ENCODE measurements around the gene C13orf46. TPM values are rescaled to one million over a fixed set of nuclear protein-coding genes. Genes with fewer than 3 reads are reported as not detected.

C13orf46 gene
- total and polyA plus RNA-seq, 2 donors (not counting 1 experiment from before 2014, with no cell fraction given), result 0.50 to 0.56 TPM

GRCh38 chr13:113907635-113908617 lies 66.0 kb downstream of the C13orf46 start:
- H3K4me3 ChIP-seq (replicated peaks in 1 of 4; ENCODE audit: control extremely low read depth in 1 of 4, insufficient read depth in 1 of 4, low read depth in 3 of 4, low read length in 4 of 4), result peak overlapping the region in 1 of 4 experiments; percentile 13

GRCh38 chr13:113906571-113906970 lies 67.3 kb downstream of the C13orf46 start:
- no peak for TF ChIP-seq EZH2 (IDR thresholded peaks at IDR 0.05; ENCODE audit: low read length, missing control alignments)
- no peak for TF ChIP-seq CTCF (conservative IDR thresholded peaks at IDR 0.05 in 1 of 2, IDR thresholded peaks at IDR 0.05 in 1 of 2; ENCODE audit: low read depth in 1 of 2, low read length in 2 of 2)
- Histone ChIP-seq H2AFZ (ENCODE audit: low read length) (no peak overlapping the region), H4K20me1 (ENCODE audit: control insufficient read depth, extremely low read depth, insufficient read depth, low read length) (no peaks in the 10 kb centered on the region), H3K4me1 (ENCODE audit: control insufficient read depth, extremely low read depth, insufficient read depth, low read length) (peaks cover 7% of the 10 kb centered on the region), H3K4me2 (ENCODE audit: extremely low read depth, insufficient read depth, low read length) (no peak overlapping the region), H3K9me3 (ENCODE audit: control insufficient read depth, insufficient read depth, low read depth, low read length) (no peaks in the 10 kb centered on the region), H3K27ac (ENCODE audit: insufficient read depth, low read length) (no peak overlapping the region), H3K9ac (ENCODE audit: insufficient read depth, low read length) (no peak overlapping the region), H3K27me3 (ENCODE audit: control insufficient read depth, insufficient read depth, low read length) (no peaks in the 10 kb centered on the region), H3K79me2 (ENCODE audit: control insufficient read depth, insufficient read depth, low read length) (no peaks in the 10 kb centered on the region), H3K4me3 (replicated peaks in 1 of 4; ENCODE audit: control extremely low read depth in 1 of 4, insufficient read depth in 1 of 4, low read depth in 3 of 4, low read length in 4 of 4) (no peak overlapping the region), H3K36me3 (ENCODE audit: control insufficient read depth, insufficient read depth, low read length) (no peaks in the 10 kb centered on the region)
- no peak for DNase-seq (ENCODE audit: low read depth in 2 of 2)

More at GRCh38 chr13:113907635-113908617, 66.0 kb downstream of the C13orf46 start:
- TF ChIP-seq CTCF (conservative IDR thresholded peaks at IDR 0.05 in 1 of 2, IDR thresholded peaks at IDR 0.05 in 1 of 2; ENCODE audit: low read depth in 1 of 2, low read length in 2 of 2) (no peak), EZH2 (IDR thresholded peaks at IDR 0.05; ENCODE audit: low read length, missing control alignments) (no peak)
- Histone ChIP-seq H3K9ac (ENCODE audit: insufficient read depth, low read length) (no peak overlapping the region), H4K20me1 (ENCODE audit: control insufficient read depth, extremely low read depth, insufficient read depth, low read length) (no peaks in the 10 kb centered on the region), H3K79me2 (ENCODE audit: control insufficient read depth, insufficient read depth, low read length) (no peaks in the 10 kb centered on the region), H3K27ac (ENCODE audit: insufficient read depth, low read length) (peak overlapping the region; percentile 71), H3K9me3 (ENCODE audit: control insufficient read depth, insufficient read depth, low read depth, low read length) (no peaks in the 10 kb centered on the region), H3K4me2 (ENCODE audit: extremely low read depth, insufficient read depth, low read length) (peak overlapping the region; percentile 70), H3K36me3 (ENCODE audit: control insufficient read depth, insufficient read depth, low read length) (no peaks in the 10 kb centered on the region), H2AFZ (ENCODE audit: low read length) (no peak overlapping the region), H3K4me1 (ENCODE audit: control insufficient read depth, extremely low read depth, insufficient read depth, low read length) (peaks cover 7% of the 10 kb centered on the region), H3K27me3 (ENCODE audit: control insufficient read depth, insufficient read depth, low read length) (no peaks in the 10 kb centered on the region)
- DNase-seq (ENCODE audit: low read depth in 2 of 2), result peak; percentile 60 to 95

GRCh38 chr13:113905942-113906341 lies 67.9 kb downstream of the C13orf46 start:
- Histone ChIP-seq H3K4me3 (replicated peaks in 1 of 4; ENCODE audit: control extremely low read depth in 1 of 4, insufficient read depth in 1 of 4, low read depth in 3 of 4, low read length in 4 of 4) (no peak overlapping the region), H3K79me2 (ENCODE audit: control insufficient read depth, insufficient read depth, low read length) (no peaks in the 10 kb centered on the region), H4K20me1 (ENCODE audit: control insufficient read depth, extremely low read depth, insufficient read depth, low read length) (no peaks in the 10 kb centered on the region), H3K9ac (ENCODE audit: insufficient read depth, low read length) (no peak overlapping the region), H3K4me1 (ENCODE audit: control insufficient read depth, extremely low read depth, insufficient read depth, low read length) (peaks cover 7% of the 10 kb centered on the region), H2AFZ (ENCODE audit: low read length) (no peak overlapping the region), H3K27me3 (ENCODE audit: control insufficient read depth, insufficient read depth, low read length) (no peaks in the 10 kb centered on the region), H3K36me3 (ENCODE audit: control insufficient read depth, insufficient read depth, low read length) (no peaks in the 10 kb centered on the region), H3K4me2 (ENCODE audit: extremely low read depth, insufficient read depth, low read length) (no peak overlapping the region), H3K27ac (ENCODE audit: insufficient read depth, low read length) (no peak overlapping the region), H3K9me3 (ENCODE audit: control insufficient read depth, insufficient read depth, low read depth, low read length) (no peaks in the 10 kb centered on the region)
- DNase-seq (ENCODE audit: low read depth in 2 of 2), result no peak
- TF ChIP-seq EZH2 (IDR thresholded peaks at IDR 0.05; ENCODE audit: low read length, missing control alignments) (no peak), CTCF (conservative IDR thresholded peaks at IDR 0.05 in 1 of 2, IDR thresholded peaks at IDR 0.05 in 1 of 2; ENCODE audit: low read depth in 1 of 2, low read length in 2 of 2) (no peak)

Data from fibroblast of lung (primary cell).